Stimulated activated CD4-positive, alpha-beta T cell treated with anti-CD3 and anti-CD28 coated beads, Interleukin-2, amount 100 ng/mL, for 4 hours (primary cell): ENCODE results near the gene ERCC1.

Source experiments
- DNase-seq: peaks from one replicate; pipeline ENCODE4 v3.0.0-alpha.2; 2020; ENCODE audit warnings: low read depth

ERCC1 gene

DNA sequence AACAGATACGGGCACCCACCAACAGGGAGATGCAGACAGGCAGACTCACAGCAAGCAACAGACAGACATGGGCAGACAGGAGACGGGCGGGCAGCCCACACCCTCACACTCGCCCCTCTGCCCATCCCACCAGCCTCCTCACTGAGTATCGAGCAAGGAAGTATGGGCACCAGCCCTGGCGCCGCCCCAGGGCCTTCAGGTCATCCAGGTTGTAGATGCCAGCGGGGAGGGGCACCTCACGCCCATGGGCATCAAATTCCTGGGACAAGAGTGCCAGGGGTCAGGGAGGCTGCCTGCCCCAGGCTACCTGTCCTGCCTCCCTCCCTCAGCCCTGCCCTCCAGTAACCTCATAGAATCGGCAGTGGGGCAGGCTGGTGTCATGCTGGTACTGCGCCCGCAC, 59.0 kb downstream of the ERCC1 start:
- DNase-seq = no peak

DNA sequence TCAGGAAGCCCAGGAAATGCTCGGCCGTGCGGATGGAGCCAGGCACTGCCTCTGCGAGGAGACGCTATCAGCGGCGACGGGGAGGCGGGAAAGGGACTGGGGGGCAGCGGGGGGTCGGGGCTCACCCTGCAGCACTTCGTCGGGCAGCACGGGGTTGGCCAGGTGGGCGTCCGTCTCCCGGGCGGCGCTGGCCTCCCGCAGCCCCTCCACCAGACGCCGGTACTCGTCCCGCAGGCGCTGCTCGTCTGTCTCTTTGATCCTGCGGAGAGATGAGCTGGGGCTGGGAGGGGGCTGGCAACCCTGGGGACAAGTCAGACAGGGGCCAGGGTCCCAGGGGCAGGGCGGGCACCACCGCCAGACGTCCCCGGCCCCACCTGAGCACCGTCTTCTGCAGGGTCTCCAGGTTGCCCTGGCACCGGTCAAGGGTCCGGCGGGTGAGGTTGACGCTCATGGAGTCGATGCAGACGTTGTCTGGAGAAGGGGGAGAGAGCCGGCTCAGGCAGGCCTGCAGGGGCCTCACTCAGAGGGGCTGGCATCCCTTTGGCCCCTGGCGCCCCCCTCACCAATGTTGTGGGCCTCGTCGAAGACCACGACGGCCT, 59.8 kb downstream of the ERCC1 start:
- DNase-seq = no peak

DNA sequence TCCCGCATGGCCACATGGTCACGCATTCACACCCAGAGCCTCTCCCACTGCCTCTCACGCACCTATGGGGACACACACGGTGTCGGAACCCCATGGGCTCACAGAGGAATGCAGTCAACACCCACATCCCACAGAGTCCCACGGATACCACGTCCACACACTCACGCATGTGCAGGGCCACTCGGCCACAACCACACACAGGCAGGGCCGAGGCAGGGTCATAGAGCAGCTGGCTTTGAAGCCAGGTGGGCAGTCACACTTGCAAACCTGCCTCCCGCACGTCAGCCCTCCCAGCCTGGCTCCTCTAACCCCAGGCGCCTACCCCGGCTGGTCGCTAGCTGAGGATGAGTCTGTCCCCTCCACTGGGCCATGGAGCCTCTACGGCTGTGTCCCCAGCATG, 61.4 kb downstream of the ERCC1 start:
- no peak for DNase-seq

DNA sequence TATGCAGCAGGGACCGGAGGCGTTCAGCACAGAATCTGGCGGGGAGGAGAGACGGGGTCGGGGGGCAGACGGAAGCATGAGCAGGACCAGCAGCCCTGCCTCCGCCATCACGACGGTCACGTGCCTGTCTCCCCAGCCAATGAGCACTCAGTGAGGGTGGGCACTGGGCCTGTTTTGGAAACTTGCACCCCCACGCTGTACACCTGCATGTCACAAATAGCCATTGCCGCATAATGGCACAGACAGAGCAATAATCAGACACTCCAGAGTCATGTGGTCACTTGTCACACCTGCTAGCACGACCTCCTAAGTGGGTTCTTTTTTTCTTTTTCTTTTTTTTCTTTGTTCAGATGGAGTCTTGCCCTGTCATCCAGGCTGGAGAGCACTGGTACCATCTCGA, 62.1 kb downstream of the ERCC1 start:
- DNase-seq = no peak

DNA sequence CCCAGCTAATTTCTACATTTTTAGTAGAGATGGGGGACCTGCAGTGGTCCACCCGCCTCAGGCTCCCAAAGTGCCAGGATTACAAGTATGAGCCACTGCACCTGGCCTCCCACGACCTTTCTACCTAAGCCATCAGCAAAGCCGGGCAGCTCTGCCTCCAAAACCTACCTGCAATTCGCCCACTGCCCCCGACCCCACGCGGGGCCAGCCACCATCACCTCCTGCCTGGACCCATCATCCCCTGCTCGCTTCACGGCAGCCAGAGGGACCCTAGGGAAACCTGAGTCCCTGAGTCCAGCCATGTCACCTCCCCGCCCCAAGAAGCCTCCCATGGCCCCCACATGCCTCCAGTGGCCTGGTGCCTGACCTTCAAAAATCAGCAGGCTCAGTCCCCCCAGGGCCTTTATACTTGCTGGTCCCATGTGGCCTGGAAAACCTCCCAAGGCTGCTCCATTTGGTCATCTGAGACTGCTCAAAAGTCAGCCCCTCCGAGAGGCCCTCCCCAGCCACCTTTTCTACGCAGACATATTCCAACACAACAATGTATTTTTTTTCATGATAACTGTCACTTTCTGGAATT, 65.4 kb downstream of the ERCC1 start:
- DNase-seq = no peak

DNA sequence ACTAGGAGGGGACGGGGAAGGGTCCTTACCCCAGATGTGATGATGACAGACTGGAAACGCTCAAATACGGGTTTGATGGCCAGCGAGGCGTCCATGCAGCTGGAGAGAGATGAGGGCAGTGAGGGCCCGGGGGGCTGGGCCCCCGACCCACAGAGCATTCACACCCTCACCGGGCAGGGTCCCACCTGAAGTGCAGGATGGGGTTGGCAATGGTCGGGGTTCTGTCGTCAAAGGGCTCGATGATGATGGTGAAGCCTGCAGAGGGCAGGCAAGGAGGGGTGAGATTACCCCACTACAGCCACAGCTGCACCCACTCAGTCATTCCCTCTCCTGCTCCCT, 66.3 kb downstream of the ERCC1 start:
- DNase-seq = no peak
